Activated CD8-positive, alpha-beta memory T cell treated with anti-CD3 and anti-CD28 coated beads, Interleukin-2, amount 50 U/mL, for 24 hours (primary cell): ENCODE data around the gene EHBP1.

Source experiments
- DNase-seq: peaks from one replicate; pipeline ENCODE4 v3.0.0-alpha.2; 2020; ENCODE audit errors: extremely low read depth

The EHBP1 gene

GRCh38 chr2:63051042-63051794 lies 345.7 kb downstream of the EHBP1 start:
- DNase-seq, result no peak

- no peak for DNase-seq
Observed at GRCh38 chr2:63051795-63052333, 346.4 kb downstream of the EHBP1 start.

DNA sequence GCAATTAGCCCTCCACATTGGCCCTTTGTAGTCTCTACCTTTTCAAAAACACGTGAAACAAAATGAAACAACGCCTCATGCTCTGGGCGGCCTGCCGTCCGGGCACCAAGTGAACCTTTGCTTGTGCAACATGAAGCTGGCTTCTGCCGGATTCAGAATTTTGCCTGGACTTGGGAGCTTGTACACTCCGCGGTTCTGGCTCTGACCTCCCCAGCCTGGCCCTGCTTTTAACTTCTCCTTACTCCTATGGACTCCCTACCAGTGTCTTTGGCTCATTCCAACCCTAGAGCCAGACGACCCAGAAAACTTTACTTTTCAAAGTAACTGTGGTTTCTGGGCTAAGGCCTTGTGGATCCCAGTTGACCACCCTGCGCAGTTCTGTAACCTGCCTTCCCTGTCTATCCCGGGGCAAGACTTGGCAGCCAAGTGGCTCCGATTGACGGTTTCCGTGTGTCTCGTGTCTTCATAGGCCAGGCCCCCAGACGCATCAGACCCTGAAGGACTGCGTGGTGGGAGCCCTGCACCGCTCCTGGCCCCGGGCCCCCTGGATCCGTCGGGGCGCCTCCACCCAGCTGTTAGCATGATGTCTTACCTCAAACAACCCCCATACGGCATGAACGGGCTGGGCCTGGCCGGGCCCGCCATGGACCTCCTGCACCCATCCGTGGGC lies 347.0 kb downstream of the EHBP1 start:
- no peak for DNase-seq

DNA sequence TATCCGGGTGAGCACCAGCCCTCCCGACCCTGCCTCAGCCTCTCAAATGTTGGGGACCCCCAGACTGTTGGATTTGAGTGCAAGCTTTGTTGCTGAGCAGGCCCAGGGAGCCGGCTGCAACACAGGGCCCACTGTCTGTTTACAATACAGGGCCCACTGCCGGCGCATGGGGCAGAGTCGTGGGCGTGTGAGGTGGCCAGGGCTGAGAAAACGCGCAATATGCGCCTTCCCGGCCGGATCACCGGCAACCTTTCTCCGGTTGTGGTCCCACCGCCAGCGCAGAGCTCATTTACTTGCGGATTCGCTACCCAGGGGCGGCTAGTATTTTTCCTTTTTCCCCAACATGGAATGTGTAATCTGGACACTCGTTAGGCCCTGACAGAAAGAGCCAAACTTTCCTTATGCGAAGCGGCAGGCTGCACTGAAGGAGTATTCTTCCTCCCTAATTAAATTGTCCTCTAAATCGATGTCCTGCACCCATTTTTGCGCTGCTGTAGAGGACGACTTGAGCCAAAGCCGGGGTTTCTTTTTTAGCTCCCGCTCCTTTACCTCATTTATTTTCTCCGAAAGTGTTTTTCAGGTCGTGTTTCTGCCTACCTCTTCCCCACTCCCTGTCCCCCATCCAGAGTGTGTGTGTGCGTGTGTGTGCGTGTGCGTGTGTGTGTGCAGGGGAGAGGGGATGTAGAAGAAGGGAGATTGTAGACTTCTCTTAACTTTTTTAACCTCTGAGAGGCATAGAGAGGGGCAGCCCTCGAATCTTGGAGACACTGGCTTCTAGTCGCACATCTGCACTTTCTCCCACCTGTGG lies 347.8 kb downstream of the EHBP1 start:
- no peak for DNase-seq

DNA sequence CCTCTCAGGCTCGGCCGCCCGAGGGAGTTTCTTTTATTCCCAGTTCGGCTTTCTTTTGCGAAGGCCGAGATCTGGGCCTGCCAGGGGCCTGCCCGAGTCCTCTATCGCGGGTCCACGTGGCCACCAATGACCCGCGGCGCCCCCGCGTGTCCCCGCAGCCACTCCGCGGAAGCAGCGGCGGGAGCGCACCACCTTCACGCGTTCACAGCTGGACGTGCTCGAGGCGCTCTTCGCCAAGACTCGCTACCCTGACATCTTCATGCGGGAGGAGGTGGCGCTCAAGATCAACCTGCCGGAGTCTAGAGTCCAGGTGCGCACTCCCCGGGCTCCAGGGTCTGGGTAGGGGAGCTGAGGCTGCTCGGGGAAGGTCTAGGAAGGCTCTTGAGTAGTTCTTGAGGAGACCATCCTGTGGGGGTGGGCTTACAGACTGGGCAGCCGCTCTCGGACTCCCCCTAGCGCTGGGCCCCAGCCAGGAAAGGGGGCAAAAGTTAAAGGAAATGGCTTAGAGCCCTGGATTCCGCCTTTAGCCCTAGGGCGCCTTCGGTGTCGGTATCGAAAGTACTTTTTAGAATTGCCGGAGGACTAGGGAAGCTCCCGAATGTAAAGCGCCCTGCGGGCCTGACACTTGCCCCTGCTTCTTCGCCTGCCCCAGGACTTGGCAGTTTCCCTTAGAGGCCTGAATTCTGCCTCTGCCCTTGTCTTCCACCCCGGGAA lies 348.5 kb downstream of the EHBP1 start:
- DNase-seq, result no peak

DNA sequence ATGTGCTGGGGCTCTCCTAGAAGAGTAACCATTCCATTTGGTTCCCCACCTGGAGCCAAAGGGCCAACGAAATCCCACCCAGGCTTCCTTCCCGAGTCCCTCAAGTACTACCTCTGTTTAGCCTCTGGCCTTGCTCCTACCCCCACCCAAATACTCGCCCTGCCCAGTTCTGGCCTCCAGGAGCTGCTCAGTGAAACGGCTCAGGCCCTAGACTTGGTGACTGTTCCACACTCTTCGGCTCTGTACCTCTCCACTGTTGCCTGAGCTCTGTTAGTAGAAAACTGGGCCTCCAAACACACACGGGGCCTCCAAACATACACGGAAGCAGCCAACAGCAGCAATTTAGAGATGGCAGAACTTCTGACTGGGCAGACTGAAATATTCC lies 349.3 kb downstream of the EHBP1 start:
- no peak for DNase-seq

DNA sequence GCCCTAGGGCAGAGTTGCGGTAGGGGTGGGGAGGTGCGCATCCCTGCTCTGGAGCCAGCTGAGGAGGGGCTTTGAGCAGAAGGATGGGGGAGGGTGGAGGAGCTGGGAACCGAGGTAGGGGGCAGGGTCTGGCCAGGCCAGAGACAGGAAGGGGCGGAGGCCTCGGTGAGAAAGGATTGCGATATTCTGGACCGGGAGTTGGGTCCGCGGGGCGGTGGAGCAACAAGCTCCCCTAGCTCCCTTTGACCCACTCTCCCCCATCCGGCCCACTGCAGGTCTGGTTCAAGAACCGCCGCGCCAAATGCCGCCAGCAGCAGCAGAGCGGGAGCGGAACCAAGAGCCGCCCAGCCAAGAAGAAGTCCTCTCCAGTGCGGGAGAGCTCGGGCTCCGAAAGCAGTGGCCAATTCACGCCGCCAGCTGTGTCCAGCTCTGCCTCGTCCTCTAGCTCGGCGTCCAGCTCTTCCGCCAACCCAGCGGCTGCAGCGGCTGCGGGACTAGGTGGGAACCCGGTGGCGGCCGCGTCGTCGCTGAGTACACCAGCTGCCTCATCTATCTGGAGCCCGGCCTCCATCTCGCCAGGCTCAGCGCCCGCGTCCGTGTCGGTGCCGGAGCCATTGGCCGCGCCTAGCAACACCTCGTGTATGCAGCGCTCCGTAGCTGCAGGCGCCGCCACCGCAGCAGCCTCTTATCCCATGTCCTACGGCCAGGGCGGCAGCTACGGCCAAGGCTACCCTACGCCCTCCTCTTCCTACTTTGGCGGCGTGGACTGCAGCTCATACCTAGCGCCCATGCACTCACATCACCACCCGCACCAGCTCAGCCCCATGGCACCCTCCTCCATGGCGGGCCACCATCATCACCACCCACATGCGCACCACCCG lies 350.0 kb downstream of the EHBP1 start:
- no peak for DNase-seq

DNA sequence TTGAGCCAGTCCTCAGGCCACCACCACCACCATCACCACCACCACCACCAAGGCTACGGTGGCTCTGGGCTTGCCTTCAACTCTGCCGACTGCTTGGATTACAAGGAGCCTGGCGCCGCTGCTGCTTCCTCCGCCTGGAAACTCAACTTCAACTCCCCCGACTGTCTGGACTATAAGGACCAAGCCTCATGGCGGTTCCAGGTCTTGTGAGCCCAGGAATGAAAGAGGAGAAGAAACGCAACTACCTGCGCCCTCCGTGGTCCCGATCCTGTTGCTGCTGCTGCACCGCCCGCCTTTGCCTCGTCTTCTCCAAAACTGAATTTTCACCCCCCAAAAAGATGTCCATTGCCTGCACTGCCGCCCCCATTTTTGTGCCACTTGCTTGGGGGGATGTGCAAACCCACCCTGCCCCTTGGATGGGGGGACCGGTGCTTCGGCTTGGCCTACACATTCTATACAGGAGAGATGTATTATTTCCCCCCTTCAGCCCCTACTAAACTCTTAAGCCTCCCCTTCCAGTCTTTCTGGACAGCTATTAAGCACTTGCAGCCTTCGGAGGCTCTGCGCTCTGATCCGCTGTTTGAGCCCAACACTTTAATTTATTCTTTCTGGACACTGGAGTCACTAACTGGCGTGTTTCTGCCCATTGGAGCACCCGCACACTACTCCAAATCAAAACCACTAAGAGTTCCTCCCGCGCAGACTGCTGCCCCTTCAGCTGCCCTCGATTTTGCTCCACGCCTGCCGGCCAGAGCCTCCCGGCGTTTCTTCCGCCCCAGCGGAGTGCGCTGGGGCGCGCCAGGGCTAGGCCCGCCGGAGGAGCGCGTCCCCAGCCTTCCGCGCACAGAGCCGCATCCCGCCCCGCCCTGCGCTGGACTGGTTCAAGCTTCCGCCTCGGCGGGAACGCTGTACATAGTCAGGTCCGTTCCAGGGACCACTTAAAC lies 350.9 kb downstream of the EHBP1 start:
- DNase-seq, result no peak

- DNase-seq, result no peak
Observed at GRCh38 chr2:63057249-63058143, 352.0 kb downstream of the EHBP1 start.

GRCh38 chr2:63058144-63058920 lies 352.8 kb downstream of the EHBP1 start:
- DNase-seq, result no peak

- no peak for DNase-seq
Observed at GRCh38 chr2:63058921-63059792, 353.6 kb downstream of the EHBP1 start.

DNA sequence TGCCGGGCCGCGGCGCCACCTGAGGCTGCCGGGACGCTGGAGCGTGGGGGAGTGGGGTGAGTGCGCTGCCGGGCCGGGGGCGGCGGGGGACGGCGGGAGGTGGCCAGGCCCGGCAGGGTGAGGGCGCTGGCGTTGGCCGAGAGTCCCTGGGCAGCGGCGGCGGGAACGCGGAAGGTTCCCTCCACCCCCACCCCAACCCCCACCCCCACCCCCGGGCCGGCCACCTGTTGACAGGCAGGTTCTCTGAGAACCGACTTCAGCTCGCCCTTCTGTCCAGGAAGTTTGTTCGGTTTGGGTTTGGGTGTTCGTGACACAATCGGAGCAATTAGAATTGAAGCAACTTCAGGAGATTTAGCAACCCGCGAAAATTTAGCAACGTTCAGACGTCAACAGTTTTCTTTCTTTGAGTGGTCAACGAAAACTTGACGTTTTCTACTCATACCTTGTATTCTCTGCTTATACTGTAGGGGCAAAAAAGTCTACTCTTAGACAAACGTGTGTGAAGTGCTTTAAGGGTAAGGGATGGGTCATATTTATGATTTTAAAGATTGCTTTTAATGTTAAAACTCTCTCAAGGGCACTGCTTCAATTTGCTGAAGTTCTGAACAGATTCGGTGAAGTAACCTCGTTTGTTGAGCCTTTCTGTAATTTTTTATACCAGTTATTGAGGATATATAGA lies 354.4 kb downstream of the EHBP1 start:
- DNase-seq, result no peak

DNA sequence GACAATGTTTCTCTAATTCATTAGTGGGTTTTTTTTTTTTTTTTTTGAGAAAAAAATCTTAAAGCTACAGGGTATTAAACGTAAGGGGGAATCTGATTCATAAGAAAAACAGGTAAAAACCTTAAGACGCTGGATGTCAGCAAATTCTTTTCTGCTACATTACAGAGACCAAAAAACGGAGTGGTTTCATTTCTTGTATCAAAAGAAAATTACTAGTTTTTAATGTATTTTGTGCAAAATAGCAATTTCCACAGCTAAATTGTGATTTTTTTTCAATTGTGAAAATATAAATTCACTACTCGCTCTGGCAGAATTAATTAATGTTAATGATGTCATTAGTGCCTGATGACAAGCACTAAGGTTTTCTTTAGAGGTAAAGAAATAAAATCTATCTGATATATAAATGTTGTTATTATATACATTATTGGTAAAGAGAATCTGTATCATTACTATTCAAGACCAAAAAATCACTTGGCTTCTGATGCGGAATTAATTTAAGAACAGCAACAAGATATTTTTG lies 355.0 kb downstream of the EHBP1 start:
- DNase-seq, result no peak

DNA sequence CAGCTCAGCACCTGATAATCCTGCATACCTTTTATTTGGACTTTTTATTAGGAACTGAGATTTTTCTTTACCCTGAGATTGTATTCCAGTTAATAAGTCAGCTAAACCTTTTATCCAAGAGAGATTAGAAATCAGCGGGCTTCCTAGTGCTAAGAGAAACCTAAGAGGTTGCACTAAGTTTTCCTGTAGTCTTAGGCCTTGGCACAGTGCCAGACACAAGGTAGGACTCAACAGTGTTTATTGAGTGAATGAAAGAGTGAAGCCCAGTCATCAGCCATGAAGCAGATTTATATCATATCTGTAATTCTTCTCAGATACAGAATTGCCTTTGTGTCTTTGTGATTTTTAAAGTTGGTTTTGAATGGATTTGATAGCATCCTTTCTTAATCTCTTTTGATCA lies 358.7 kb downstream of the EHBP1 start:
- no peak for DNase-seq

- no peak for DNase-seq
Observed at GRCh38 chr2:63064661-63065060, 359.1 kb downstream of the EHBP1 start.

GRCh38 chr2:63066265-63066664 lies 360.8 kb downstream of the EHBP1 start:
- no peak for DNase-seq
